Activated CD4-positive, alpha-beta T cell treated with anti-CD3 and anti-CD28 coated beads, Interleukin-2, amount 10 ng/mL, durations not matched to agents 7 days and 5 days (primary cell): ENCODE measurements around the gene CAPZB. TPM values are rescaled to one million over a fixed set of nuclear protein-coding genes. Genes with fewer than 3 reads are reported as not detected.

Experiments
- CTCF ChIA-PET: fragments of 350-600 bp; sonication (Branson Sonifier 250); formaldehyde crosslinking; loops from one replicate; lab custom pipeline; 2021; ENCODE audit warnings: antibody characterized with exemption; lab: Charles Lee
- POLR2A ChIA-PET: fragments of 350-600 bp; sonication (Branson Sonifier 250); formaldehyde crosslinking; loops from one replicate; lab custom pipeline; 2021; ENCODE audit warnings: antibody characterized with exemption; lab: Charles Lee
- DNase-seq: peaks from one replicate; pipeline ENCODE4 v3.0.0-alpha.2; 2020
- H3K27ac Mint-ChIP-seq: one replicate; pipeline ENCODE4 v1.8.0; 2021; ENCODE audit warnings: mild to moderate bottlenecking, moderate library complexity, mixed read lengths
- H3K27me3 Mint-ChIP-seq: one replicate; pipeline ENCODE4 v1.8.0; 2021; ENCODE audit warnings: mixed read lengths
- H3K36me3 Mint-ChIP-seq: one replicate; pipeline ENCODE4 v1.8.0; 2021; ENCODE audit warnings: low read depth, mixed read lengths
- H3K4me1 Mint-ChIP-seq: one replicate; pipeline ENCODE4 v1.8.0; 2021; ENCODE audit warnings: mixed read lengths
- H3K4me3 Mint-ChIP-seq: one replicate; pipeline ENCODE4 v1.8.0; 2021; ENCODE audit warnings: mild to moderate bottlenecking, moderate library complexity, mixed read lengths
- H3K9me3 Mint-ChIP-seq: one replicate; pipeline ENCODE4 v1.8.0; 2021; ENCODE audit warnings: mixed read lengths
- total RNA-seq, 2 experiments: library from RNA; stranded (reverse); gene quantifications; one replicate each; pipeline ENCODE4 v1.2.3, GENCODE V29; 2021

Gene CAPZB
- total RNA-seq, 2 experiments from 2014 or later, result 529 to 567 TPM

DNA sequence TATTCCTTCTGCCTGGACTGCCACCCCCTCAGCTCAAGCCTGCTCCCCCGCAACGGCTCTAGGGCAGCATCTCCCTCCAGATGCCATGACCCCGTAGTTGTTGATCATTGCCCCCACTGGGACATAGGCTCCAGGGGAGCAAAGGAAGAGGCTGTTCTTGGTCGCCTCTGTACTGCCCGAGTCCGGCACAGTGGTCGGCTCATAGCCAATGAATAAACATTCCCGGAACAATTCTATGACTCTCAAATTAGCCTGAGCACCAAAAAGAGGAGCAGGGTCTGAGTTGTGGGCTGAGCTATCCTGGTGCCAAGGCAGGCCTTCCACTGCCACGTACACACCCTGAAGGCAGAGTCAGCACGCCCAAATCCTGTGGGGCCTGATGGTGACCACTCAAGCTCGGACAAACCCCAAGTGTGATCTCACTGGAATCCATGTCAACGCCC is 33.1 kb downstream of the CAPZB start:
- no peak overlapping the region for H3K27ac Mint-ChIP-seq

DNA sequence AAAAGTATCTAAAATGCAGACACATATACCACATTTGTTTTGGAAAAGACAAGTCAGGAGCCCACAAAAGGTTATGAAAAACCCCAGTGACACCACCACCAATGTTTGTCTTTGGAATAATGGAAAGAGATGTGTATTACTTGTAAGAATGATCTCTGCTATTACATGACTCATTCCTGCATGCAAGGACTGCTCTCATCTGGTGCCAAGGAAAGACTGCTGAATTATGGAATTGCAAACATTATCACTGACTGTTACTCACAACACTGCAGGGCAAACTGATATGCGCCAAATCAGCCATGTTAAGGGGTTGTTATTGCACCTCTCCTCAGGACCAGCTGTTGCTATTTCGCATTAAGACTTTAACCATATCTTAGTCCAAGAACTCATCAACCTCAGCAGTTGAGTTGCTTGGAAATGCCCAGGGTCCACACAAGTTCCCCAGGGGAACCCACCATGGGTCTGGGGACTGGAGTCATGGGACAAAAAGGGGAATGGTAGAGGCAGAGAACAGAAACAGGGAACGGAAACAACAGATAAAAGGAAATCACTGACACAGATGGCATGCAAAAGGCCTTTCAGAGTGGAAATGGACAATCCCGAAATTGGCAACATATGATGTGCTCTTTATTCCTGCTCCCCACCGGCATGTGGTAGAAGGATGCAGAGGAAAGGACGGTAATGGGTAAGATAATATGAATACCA is 34.4 kb downstream of the CAPZB start:
- CTCF ChIA-PET, result interaction anchor here (1.2 kb wide), 1 partner anchor 45 kb away, joined by 3 read pairs; no protein-coding TSS in a partner anchor
- POLR2A ChIA-PET, result no interaction called here

More for the DNA sequence above, 33.1 kb downstream of the CAPZB start:
- no peaks in the 10 kb centered on the region for H3K27me3 Mint-ChIP-seq
- H3K4me1 Mint-ChIP-seq, result peaks cover 81% of the 10 kb centered on the region
- H3K36me3 Mint-ChIP-seq, result peaks cover 29% of the 10 kb centered on the region
- H3K9me3 Mint-ChIP-seq, result no peaks in the 10 kb centered on the region
- no peak overlapping the region for H3K4me3 Mint-ChIP-seq
- ChIA-PET CTCF (interaction anchor here (1.2 kb wide), 1 partner anchor 47 kb away, joined by 3 read pairs; no protein-coding TSS in a partner anchor), POLR2A (no interaction called here)
- DNase-seq, result no peak

DNA sequence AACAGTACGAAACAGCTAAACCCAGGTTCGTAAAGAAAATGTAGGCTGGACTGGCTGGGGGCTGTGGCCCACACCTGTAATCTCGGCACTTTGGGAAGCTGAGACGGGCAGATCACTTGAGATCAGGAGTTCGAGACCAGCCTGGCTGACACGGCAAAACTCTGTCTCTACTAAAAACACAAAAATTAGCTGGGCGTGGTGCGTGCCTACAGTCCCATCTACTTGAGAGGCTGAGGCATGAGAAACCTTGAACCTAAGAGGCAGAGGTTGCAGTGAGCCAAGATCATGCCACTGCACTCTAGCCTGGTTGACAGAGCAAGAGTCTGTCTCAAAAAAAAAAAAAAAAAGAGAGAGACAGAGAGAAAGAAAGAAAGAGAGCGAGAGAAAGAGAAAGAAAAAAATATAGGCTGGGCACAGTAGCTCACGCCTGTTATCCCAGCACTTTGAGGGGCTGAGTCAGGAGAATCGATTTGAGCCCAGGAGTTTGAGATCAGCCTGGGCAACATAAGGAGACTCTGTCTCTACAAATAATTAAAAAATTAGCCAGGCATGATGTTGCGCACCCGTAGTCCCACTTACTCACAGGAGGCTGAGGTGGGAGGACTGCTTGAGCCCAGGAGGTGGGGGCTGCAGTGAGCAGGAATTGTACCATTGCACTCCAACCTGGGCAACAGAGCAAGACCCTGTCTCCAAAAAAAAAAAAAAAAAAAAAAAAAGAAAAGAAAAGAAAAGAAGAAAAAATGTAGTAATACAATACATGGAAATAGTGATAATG is 35.7 kb downstream of the CAPZB start:
- Mint-ChIP-seq H3K27ac (peak overlapping the region; percentile 61), H3K4me3 (no peak overlapping the region), H3K9me3 (no peaks in the 10 kb centered on the region), H3K27me3 (no peaks in the 10 kb centered on the region), H3K36me3 (peaks cover 25% of the 10 kb centered on the region), H3K4me1 (peaks cover 77% of the 10 kb centered on the region)
- DNase-seq, result no peak
- POLR2A ChIA-PET, result no interaction called here
- CTCF ChIA-PET, result no interaction called here

More for the DNA sequence above, 34.4 kb downstream of the CAPZB start:
- no peaks in the 10 kb centered on the region for H3K27me3 Mint-ChIP-seq
- H3K4me3 Mint-ChIP-seq, result no peak overlapping the region
- no peak overlapping the region for H3K27ac Mint-ChIP-seq
- H3K4me1 Mint-ChIP-seq, result peaks cover 77% of the 10 kb centered on the region
- DNase-seq, result no peak
- H3K9me3 Mint-ChIP-seq, result no peaks in the 10 kb centered on the region
- peaks cover 20% of the 10 kb centered on the region for H3K36me3 Mint-ChIP-seq

DNA sequence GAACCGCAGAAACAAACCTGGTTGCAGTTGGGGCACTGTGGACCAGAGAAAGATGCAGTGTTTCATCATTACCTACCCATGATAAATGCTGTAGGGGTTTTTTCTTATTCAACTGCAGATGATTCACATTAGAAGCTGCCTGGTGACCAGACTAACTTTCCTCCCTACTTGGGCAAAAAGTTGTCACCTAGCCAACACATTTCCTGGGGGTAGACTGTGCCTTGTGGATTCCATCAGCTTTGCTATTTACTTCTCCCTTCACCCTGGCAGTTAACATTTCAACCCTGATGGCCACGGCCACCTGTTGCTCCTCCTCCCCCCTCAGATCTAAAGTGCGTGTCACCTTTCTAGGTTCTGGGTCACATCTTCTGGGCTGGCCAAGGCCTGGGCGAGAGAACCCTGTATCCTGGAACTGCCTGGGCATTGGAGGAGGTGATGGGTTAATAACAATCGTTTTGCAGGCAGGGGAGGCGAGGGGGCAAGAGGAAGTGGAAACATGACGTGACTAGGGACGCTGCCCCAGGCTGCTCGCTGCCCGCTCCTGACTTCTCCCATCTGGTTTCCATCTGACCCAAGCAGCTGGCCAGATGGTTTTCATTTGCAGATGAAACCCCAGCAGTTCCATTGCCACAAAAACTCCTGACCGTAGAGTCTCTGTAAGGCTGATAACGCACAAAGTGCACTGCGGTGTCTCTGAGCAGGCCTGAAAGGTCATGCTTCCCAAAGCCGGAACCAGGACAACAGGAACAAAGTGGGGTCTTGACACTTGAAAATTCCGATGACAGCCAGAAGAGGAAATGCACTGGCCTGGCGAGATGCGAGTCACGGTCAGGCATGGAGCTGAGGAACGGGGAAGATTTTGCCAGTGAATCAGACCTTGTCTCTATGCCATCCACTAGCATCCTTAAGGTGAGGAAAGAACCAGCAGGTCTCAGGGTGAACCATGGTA is 36.6 kb downstream of the CAPZB start:
- no peak overlapping the region for H3K4me3 Mint-ChIP-seq
- no peaks in the 10 kb centered on the region for H3K27me3 Mint-ChIP-seq
- DNase-seq, result no peak
- H3K4me1 Mint-ChIP-seq, result peaks cover 73% of the 10 kb centered on the region
- peaks cover 25% of the 10 kb centered on the region for H3K36me3 Mint-ChIP-seq
- CTCF ChIA-PET, result interaction anchor here (1.1 to 1.6 kb wide), 3 partner anchors 12 to 133 kb away, joined by 3 to 5 read pairs (median 5); no protein-coding TSS in a partner anchor
- H3K9me3 Mint-ChIP-seq, result no peaks in the 10 kb centered on the region
- POLR2A ChIA-PET, result no interaction called here
- H3K27ac Mint-ChIP-seq, result peak overlapping the region; percentile 61

DNA sequence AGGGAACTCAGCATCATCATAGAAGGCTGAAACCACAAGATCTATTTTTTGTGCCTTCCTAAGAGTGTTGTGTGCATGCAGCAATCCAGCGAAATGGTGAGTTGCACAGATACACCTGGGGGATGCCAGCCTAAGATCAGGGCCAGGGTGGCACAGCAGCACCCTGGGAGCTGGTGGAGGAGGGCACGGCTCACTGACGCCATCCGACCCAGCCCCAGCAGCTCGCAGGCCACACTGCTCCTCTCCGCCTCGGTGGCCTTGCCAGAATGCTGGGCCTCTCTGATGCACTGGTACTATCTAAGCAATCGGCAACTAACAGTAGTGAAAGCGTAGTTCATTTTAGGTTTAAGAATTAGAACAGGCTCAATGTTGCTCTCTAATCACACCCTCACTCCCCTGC is 37.8 kb downstream of the CAPZB start:
- Mint-ChIP-seq H3K27ac (no peak overlapping the region), H3K36me3 (peaks cover 25% of the 10 kb centered on the region), H3K27me3 (no peaks in the 10 kb centered on the region), H3K9me3 (no peaks in the 10 kb centered on the region), H3K4me1 (peaks cover 73% of the 10 kb centered on the region), H3K4me3 (no peak overlapping the region)
- CTCF ChIA-PET, result interaction anchor here (1.1 to 1.6 kb wide), 3 partner anchors 10 to 135 kb away, joined by 3 to 5 read pairs (median 5); no protein-coding TSS in a partner anchor
- DNase-seq, result no peak
- POLR2A ChIA-PET, result interaction anchor here (0.7 kb wide), 1 partner anchor 17 kb away, joined by 3 read pairs; no protein-coding TSS in a partner anchor

DNA sequence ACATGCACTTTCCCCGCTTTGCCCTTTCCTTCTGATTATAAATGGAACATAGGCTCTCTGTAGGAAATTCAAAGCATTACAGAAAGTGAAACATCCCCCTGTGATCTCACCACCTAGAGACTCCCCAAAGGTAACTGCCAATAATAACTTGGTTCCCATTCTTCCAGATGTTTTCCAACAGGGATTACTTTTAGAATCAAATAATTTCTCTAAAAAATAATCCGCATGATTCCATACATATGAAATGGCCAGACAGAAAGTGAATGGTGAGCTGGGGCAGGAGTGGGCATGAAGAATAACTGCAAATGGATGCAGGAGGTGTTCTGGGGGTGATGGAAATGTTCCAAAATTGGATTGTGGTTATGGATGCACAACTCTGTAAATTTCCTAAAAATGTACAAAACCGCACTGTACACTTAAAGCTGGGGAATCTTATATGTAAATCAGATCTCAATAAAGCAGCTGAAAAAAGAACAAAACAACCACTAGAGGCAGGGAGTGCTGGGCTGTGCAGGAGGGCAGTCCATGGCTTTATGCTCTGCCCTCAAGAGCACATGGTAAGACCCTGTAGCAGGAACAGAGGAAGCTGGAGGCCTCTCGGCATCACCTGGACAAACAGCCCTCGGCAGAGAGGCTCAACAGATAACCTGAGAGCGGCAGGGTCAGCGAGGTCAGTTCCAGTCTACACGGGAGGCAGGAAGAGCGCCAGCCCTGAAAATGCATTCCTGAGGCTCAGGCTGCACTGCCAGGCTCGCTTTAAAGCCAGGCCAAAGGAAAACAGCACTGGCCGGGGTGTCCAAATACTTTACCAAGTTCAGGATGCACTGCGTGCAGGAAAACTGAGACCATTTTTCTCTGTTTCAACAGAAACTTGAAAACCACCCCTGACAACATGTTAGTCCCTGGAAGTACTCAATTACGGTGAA is 39.7 kb downstream of the CAPZB start:
- Mint-ChIP-seq H3K9me3 (no peaks in the 10 kb centered on the region), H3K4me3 (no peak overlapping the region), H3K27me3 (no peaks in the 10 kb centered on the region), H3K36me3 (peaks cover 27% of the 10 kb centered on the region), H3K27ac (peak overlapping the region; percentile 66), H3K4me1 (peaks cover 68% of the 10 kb centered on the region)
- DNase-seq, result no peak
- POLR2A ChIA-PET, result no interaction called here
- CTCF ChIA-PET, result interaction anchor here (1.2 kb wide), 1 partner anchor 137 kb away, joined by 4 read pairs; no protein-coding TSS in a partner anchor

DNA sequence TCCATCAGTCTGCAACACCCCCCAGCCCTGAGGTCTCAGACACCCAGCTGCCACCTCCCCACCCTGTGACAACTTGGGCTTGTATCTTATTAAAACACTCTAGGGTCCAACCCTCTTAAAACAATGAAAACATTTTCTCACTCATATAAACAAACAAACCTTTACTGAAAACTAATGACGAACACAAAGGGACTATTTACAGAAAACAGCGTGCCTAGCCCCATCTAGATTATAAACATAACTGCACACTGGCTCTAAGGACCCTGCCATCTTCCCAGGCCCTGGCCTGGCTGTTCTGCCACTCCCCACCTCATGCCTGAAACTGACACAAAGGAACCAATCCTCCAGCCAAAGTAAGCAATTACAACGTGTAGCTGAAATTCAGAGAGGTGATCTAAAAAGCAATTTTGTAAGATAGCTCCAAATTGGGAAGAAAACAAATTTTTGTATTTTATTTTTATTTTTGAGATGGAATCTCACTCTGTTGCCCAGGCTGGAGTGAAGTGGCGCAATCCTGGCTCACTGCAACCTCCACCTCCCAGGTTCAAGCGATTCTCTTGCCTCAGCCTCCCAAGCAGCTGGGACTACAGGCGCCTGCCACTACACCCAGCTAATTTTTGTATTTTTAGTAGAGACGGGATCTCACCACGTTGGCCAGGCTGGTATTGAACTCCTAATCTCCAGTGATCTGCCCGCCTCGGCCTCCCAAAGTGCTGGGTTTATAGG is 40.9 kb downstream of the CAPZB start:
- CTCF ChIA-PET, result interaction anchor here (0.6 to 1.2 kb wide), 3 partner anchors 12 to 226 kb away, joined by 3 to 4 read pairs (median 3); no protein-coding TSS in a partner anchor
- H3K27ac Mint-ChIP-seq, result no peak overlapping the region
- H3K36me3 Mint-ChIP-seq, result peaks cover 23% of the 10 kb centered on the region
- peaks cover 71% of the 10 kb centered on the region for H3K4me1 Mint-ChIP-seq
- H3K27me3 Mint-ChIP-seq, result no peaks in the 10 kb centered on the region
- no peak for DNase-seq
- H3K9me3 Mint-ChIP-seq, result no peaks in the 10 kb centered on the region
- POLR2A ChIA-PET, result no interaction called here
- no peak overlapping the region for H3K4me3 Mint-ChIP-seq

DNA sequence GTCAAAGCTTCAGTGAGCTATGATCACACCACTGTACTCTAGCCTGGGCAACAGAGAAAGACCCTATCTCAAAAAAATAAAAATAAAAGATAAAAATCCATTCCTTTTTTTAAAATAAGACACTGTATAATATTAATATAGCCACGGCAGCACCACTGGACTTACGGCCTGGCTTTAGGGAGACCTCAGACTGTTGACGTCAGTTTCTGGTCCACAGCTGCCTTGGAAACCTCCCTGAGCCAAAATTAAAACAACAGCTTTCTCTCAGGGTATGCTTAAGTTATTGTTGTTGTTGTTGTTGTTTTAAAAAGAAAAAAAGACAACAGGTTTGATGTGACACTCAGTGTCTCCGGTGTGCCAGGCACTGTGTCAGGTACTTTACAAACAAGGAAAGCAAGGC is 42.0 kb downstream of the CAPZB start:
- Mint-ChIP-seq H3K27ac (no peak overlapping the region), H3K9me3 (no peaks in the 10 kb centered on the region), H3K36me3 (peaks cover 15% of the 10 kb centered on the region), H3K4me3 (no peak overlapping the region), H3K4me1 (peaks cover 71% of the 10 kb centered on the region), H3K27me3 (no peaks in the 10 kb centered on the region)
- DNase-seq, result no peak
- ChIA-PET CTCF (interaction anchor here (1.2 kb wide), 1 partner anchor 13 kb away, joined by 3 read pairs; no protein-coding TSS in a partner anchor), POLR2A (interaction anchor here (0.6 kb wide), 1 partner anchor 78 kb away, joined by 9 read pairs; no protein-coding TSS in a partner anchor)

DNA sequence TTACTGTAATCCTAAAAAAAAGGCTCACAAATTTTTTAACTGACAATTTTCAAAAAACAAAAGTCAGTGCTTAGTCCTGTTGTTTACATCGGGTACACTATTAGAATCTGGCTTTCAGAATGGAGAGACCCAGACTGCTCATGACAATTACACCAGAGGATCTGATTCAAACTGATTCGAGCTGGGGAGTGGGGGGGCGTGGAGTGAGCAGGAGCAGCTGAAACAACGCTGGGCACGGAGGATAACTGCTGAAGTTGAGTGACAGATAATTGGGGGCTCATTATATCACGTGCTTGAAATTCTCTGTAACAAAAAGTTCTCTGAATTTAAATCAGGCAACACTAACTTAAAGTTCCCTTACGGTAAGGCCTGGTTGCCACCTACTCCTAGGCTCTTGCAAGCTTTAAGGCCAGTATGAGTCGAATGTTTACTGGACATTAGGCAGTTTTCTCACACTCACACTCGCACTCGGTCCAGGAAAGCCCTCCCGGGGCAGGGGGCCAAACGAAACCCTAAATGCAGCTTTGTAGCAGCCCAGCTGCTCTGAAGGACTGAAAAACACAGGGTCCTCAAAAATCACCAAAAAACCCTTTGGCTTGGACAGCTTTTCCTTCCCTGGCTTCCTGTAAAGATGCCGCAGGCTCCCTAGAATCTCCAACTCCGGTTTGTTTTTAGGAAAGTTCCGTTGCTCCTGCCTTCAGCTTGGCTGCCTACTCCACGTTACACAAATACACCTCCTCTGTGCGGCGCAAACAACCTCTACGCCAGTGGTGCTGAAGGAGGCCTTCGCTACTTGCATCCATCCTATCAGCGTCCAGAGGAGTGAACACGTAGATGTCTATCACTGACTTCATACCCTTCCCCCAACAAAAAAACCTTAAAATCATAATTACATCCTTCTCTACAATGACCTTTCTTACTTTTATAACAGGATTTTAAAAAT is 42.9 kb downstream of the CAPZB start:
- H3K27ac Mint-ChIP-seq, result peak overlapping the region; percentile 19
- no peak for DNase-seq
- no peaks in the 10 kb centered on the region for H3K9me3 Mint-ChIP-seq
- CTCF ChIA-PET, result interaction anchor here (0.6 to 1.2 kb wide), 3 partner anchors 52 to 530 kb away, joined by 3 to 4 read pairs (median 3); no protein-coding TSS in a partner anchor
- peaks cover 71% of the 10 kb centered on the region for H3K4me1 Mint-ChIP-seq
- no peaks in the 10 kb centered on the region for H3K27me3 Mint-ChIP-seq
- H3K4me3 Mint-ChIP-seq, result no peak overlapping the region
- POLR2A ChIA-PET, result interaction anchor here (0.6 kb wide), 1 partner anchor 77 kb away, joined by 9 read pairs; no protein-coding TSS in a partner anchor
- H3K36me3 Mint-ChIP-seq, result peaks cover 20% of the 10 kb centered on the region
